ENCODE results near the gene SBSN.

- no peak for TF ChIP-seq POLR2A (IDR thresholded peaks at IDR 0.05)
- TF ChIP-seq CTCF (IDR thresholded peaks at IDR 0.05) = no peak
- TF ChIP-seq POLR2AphosphoS5 (IDR thresholded peaks at IDR 0.05) = no peak
Observed at GRCh38 chr19:35521124-35521743, 6.9 kb downstream of the SBSN start.
